ENCODE data around the gene PRRG3.

Gene PRRG3

GRCh38 chrX:151741606-151742005 is 46.3 kb downstream of the PRRG3 start:
- DNase-seq (ENCODE audit: low spot score in 2 of 2), result no peak
- no peaks in the 10 kb centered on the region for H3K27me3 ChIP-seq (ENCODE audit: low read depth)
- H3K9me3 ChIP-seq, result no peaks in the 10 kb centered on the region
- in situ Hi-C loops (cut with MboI; ENCODE audit: low sequenced_read_pairs), result no loop called here
- H3K4me1 ChIP-seq, result no peaks in the 10 kb centered on the region
- no peaks in the 10 kb centered on the region for H3K36me3 ChIP-seq (replicated peaks)
- H3K4me3 ChIP-seq, result no peak overlapping the region

GRCh38 chrX:151742311-151742710 is 47.1 kb downstream of the PRRG3 start:
- Histone ChIP-seq H3K36me3 (replicated peaks) (no peaks in the 10 kb centered on the region), H3K4me1 (no peaks in the 10 kb centered on the region), H3K4me3 (no peak overlapping the region), H3K27me3 (ENCODE audit: low read depth) (no peaks in the 10 kb centered on the region), H3K9me3 (no peaks in the 10 kb centered on the region)
- in situ Hi-C loops (cut with MboI; ENCODE audit: low sequenced_read_pairs), result no loop called here
- DNase-seq (ENCODE audit: low spot score in 2 of 2), result no peak

GRCh38 chrX:151743651-151744470 is 48.6 kb downstream of the PRRG3 start:
- in situ Hi-C loops (cut with MboI; ENCODE audit: low sequenced_read_pairs), result no loop called here
- no peak for DNase-seq (ENCODE audit: low spot score in 2 of 2)
- no peaks in the 10 kb centered on the region for H3K9me3 ChIP-seq
- no peak overlapping the region for H3K4me3 ChIP-seq
- H3K4me1 ChIP-seq, result no peaks in the 10 kb centered on the region
- H3K27me3 ChIP-seq (ENCODE audit: low read depth), result peaks cover 5% of the 10 kb centered on the region; the same call in 1 of the 2 replicates
- no peaks in the 10 kb centered on the region for H3K36me3 ChIP-seq (replicated peaks)

- H3K36me3 ChIP-seq (replicated peaks), result no peaks in the 10 kb centered on the region
- no peak overlapping the region for H3K4me3 ChIP-seq
- no peaks in the 10 kb centered on the region for H3K4me1 ChIP-seq
- no peak for DNase-seq (ENCODE audit: low spot score in 2 of 2)
- H3K27me3 ChIP-seq (ENCODE audit: low read depth), result peaks cover 5% of the 10 kb centered on the region; the same call in 1 of the 2 replicates
- H3K9me3 ChIP-seq, result no peaks in the 10 kb centered on the region
- in situ Hi-C loops (cut with MboI; ENCODE audit: low sequenced_read_pairs), result no loop called here
These were observed 50.4 kb downstream of the PRRG3 start for GRCh38 chrX:151745651-151746050.

GRCh38 chrX:151746502-151746901 is 51.2 kb downstream of the PRRG3 start:
- H3K27me3 ChIP-seq (ENCODE audit: low read depth), result peaks cover 5% of the 10 kb centered on the region; the same call in 1 of the 2 replicates
- H3K4me1 ChIP-seq, result no peaks in the 10 kb centered on the region
- in situ Hi-C loops (cut with MboI; ENCODE audit: low sequenced_read_pairs), result no loop called here
- no peaks in the 10 kb centered on the region for H3K9me3 ChIP-seq
- H3K36me3 ChIP-seq (replicated peaks), result no peaks in the 10 kb centered on the region
- DNase-seq (ENCODE audit: low spot score in 2 of 2), result no peak
- H3K4me3 ChIP-seq, result no peak overlapping the region

- Histone ChIP-seq H3K9me3 (no peaks in the 10 kb centered on the region), H3K27me3 (ENCODE audit: low read depth) (peaks cover 5% of the 10 kb centered on the region; the same call in 1 of the 2 replicates), H3K36me3 (replicated peaks) (no peaks in the 10 kb centered on the region), H3K4me1 (no peaks in the 10 kb centered on the region), H3K4me3 (no peak overlapping the region)
- in situ Hi-C loops (cut with MboI; ENCODE audit: low sequenced_read_pairs), result loop anchor here (10.0 to 25.0 kb wide), 2 partner anchors 884 to 1062 kb away; partner anchors contain the start of gene GABRQ
- DNase-seq (ENCODE audit: low spot score in 2 of 2), result no peak
These were observed 55.3 kb downstream of the PRRG3 start for GRCh38 chrX:151750511-151750910.

- no peak for DNase-seq (ENCODE audit: low spot score in 2 of 2)
- no peak overlapping the region for H3K4me3 ChIP-seq
- no peaks in the 10 kb centered on the region for H3K36me3 ChIP-seq (replicated peaks)
- H3K27me3 ChIP-seq (ENCODE audit: low read depth), result peaks cover 5% of the 10 kb centered on the region; the same call in 1 of the 2 replicates
- no peaks in the 10 kb centered on the region for H3K9me3 ChIP-seq
- H3K4me1 ChIP-seq, result no peaks in the 10 kb centered on the region
- in situ Hi-C loops (cut with MboI; ENCODE audit: low sequenced_read_pairs), result loop anchor here (10.0 to 25.0 kb wide), 2 partner anchors 882 to 1059 kb away; partner anchors contain the start of gene GABRQ
These were observed 57.6 kb downstream of the PRRG3 start for GRCh38 chrX:151752847-151753246.

- Histone ChIP-seq H3K4me3 (no peak overlapping the region), H3K9me3 (no peaks in the 10 kb centered on the region), H3K36me3 (replicated peaks) (no peaks in the 10 kb centered on the region), H3K27me3 (ENCODE audit: low read depth) (peaks cover 1% of the 10 kb centered on the region; the same call in 1 of the 2 replicates), H3K4me1 (no peaks in the 10 kb centered on the region)
- DNase-seq (ENCODE audit: low spot score in 2 of 2), result peak; percentile 6 to 69
- in situ Hi-C loops (cut with MboI; ENCODE audit: low sequenced_read_pairs), result loop anchor here (10.0 to 25.0 kb wide), 2 partner anchors 881 to 1059 kb away; partner anchors contain the start of gene GABRQ
These were observed 58.2 kb downstream of the PRRG3 start for GRCh38 chrX:151753313-151754046.

GRCh38 chrX:151754047-151754429 is 58.8 kb downstream of the PRRG3 start:
- Histone ChIP-seq H3K4me3 (no peak overlapping the region), H3K27me3 (ENCODE audit: low read depth) (no peaks in the 10 kb centered on the region), H3K36me3 (replicated peaks) (no peaks in the 10 kb centered on the region), H3K9me3 (no peaks in the 10 kb centered on the region), H3K4me1 (no peaks in the 10 kb centered on the region)
- in situ Hi-C loops (cut with MboI; ENCODE audit: low sequenced_read_pairs), result loop anchor here (10.0 to 25.0 kb wide), 2 partner anchors 881 to 1058 kb away; partner anchors contain the start of gene GABRQ
- DNase-seq (ENCODE audit: low spot score in 2 of 2), result no peak

GRCh38 chrX:151754641-151755215 is 59.5 kb downstream of the PRRG3 start:
- no peaks in the 10 kb centered on the region for H3K9me3 ChIP-seq
- in situ Hi-C loops (cut with MboI; ENCODE audit: low sequenced_read_pairs), result loop anchor here (10.0 to 25.0 kb wide), 2 partner anchors 880 to 1058 kb away; partner anchors contain the start of gene GABRQ

More at GRCh38 chrX:151754641-151755215, 59.5 kb downstream of the PRRG3 start:
- Histone ChIP-seq H3K4me1 (no peaks in the 10 kb centered on the region), H3K36me3 (replicated peaks) (no peaks in the 10 kb centered on the region), H3K27me3 (ENCODE audit: low read depth) (no peaks in the 10 kb centered on the region), H3K4me3 (no peak overlapping the region)
- DNase-seq (ENCODE audit: low spot score in 2 of 2), result no peak

Data from HAP-1 (cell line).